ENCODE data around the gene PMPCA. TPM values are rescaled to one million over a fixed set of nuclear protein-coding genes. Genes with fewer than 3 reads are reported as not detected.

PMPCA gene
- total and polyA plus RNA-seq, 2 experiments from 2014 or later, result 61.3 to 88.2 TPM

- Mint-ChIP-seq H3K4me1 (peaks cover 8% of the 10 kb centered on the region; the same call in 1 of the 3 replicates), H3K27me3 (ENCODE audit: insufficient read depth, low read depth, poor library complexity) (peaks cover 17% of the 10 kb centered on the region), H3K4me3 (no peak overlapping the region), H3K27ac (no peak overlapping the region), H3K36me3 (ENCODE audit: low read depth) (no peaks in the 10 kb centered on the region), H3K9me3 (no peaks in the 10 kb centered on the region)
- H3F3A ChIP-seq (replicated peaks; ENCODE audit: low read depth), result no peaks in the 10 kb centered on the region
- no peaks in the 10 kb centered on the region for H4K20me1 ChIP-seq (replicated peaks; ENCODE audit: insufficient read depth)
- no peaks in the 10 kb centered on the region for H3K79me2 ChIP-seq (replicated peaks; ENCODE audit: insufficient read depth)
- ATAC-seq (no peak), DNase-seq (ENCODE audit: low spot score) (no peak)
- no peaks in the 10 kb centered on the region; the same call in 1 of the 2 replicates for H3K4me1 ChIP-seq (ENCODE audit: insufficient read depth)
- H3K4me3 ChIP-seq, result no peak overlapping the region
- TF ChIP-seq CREB1 (CRISPR knock-in tag; IDR thresholded peaks at IDR 0.05; ENCODE audit: low read depth), result no peak
- TF ChIP-seq EZH2 (IDR thresholded peaks at IDR 0.05; ENCODE audit: low read depth, unreplicated experiment), result no peak
- TF ChIP-seq, protein P1, sequence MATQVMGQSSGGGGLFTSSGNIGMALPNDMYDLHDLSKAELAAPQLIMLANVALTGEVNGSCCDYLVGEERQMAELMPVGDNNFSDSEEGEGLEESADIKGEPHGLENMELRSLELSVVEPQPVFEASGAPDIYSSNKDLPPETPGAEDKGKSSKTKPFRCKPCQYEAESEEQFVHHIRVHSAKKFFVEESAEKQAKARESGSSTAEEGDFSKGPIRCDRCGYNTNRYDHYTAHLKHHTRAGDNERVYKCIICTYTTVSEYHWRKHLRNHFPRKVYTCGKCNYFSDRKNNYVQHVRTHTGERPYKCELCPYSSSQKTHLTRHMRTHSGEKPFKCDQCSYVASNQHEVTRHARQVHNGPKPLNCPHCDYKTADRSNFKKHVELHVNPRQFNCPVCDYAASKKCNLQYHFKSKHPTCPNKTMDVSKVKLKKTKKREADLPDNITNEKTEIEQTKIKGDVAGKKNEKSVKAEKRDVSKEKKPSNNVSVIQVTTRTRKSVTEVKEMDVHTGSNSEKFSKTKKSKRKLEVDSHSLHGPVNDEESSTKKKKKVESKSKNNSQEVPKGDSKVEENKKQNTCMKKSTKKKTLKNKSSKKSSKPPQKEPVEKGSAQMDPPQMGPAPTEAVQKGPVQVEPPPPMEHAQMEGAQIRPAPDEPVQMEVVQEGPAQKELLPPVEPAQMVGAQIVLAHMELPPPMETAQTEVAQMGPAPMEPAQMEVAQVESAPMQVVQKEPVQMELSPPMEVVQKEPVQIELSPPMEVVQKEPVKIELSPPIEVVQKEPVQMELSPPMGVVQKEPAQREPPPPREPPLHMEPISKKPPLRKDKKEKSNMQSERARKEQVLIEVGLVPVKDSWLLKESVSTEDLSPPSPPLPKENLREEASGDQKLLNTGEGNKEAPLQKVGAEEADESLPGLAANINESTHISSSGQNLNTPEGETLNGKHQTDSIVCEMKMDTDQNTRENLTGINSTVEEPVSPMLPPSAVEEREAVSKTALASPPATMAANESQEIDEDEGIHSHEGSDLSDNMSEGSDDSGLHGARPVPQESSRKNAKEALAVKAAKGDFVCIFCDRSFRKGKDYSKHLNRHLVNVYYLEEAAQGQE (IDR thresholded peaks at IDR 0.05; ENCODE audit: unreplicated experiment), result no peak
- no peak for TF ChIP-seq ZNF331 (CRISPR knock-in tag; IDR thresholded peaks at IDR 0.05; ENCODE audit: low read depth)
- no peak for TF ChIP-seq ETS1 (IDR thresholded peaks at IDR 0.05)
- TF ChIP-seq EZH2phosphoT487 (IDR thresholded peaks at IDR 0.05; ENCODE audit: unreplicated experiment), result no peak
- TF ChIP-seq STAT1 (IDR thresholded peaks at IDR 0.05; ENCODE audit: unreplicated experiment), result no peak
- no peak for TF ChIP-seq ZNF114 (CRISPR knock-in tag; IDR thresholded peaks at IDR 0.05)
- TF ChIP-seq, protein P2, sequence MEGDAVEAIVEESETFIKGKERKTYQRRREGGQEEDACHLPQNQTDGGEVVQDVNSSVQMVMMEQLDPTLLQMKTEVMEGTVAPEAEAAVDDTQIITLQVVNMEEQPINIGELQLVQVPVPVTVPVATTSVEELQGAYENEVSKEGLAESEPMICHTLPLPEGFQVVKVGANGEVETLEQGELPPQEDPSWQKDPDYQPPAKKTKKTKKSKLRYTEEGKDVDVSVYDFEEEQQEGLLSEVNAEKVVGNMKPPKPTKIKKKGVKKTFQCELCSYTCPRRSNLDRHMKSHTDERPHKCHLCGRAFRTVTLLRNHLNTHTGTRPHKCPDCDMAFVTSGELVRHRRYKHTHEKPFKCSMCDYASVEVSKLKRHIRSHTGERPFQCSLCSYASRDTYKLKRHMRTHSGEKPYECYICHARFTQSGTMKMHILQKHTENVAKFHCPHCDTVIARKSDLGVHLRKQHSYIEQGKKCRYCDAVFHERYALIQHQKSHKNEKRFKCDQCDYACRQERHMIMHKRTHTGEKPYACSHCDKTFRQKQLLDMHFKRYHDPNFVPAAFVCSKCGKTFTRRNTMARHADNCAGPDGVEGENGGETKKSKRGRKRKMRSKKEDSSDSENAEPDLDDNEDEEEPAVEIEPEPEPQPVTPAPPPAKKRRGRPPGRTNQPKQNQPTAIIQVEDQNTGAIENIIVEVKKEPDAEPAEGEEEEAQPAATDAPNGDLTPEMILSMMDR (conservative IDR thresholded peaks at IDR 0.05; ENCODE audit: low read depth in 2 of 2), result no peak
- TF ChIP-seq JUNB (IDR thresholded peaks at IDR 0.05; ENCODE audit: unreplicated experiment), result no peak
- H3K9me2 ChIP-seq (ENCODE audit: insufficient read depth), result no peaks in the 10 kb centered on the region
- H3K4me2 ChIP-seq, result no peak overlapping the region
- no peak overlapping the region for H3K27ac ChIP-seq (ENCODE audit: low read depth)
- no peaks in the 10 kb centered on the region for H3K36me3 ChIP-seq (ENCODE audit: insufficient read depth)
- no peaks in the 10 kb centered on the region for H3K27me3 ChIP-seq (ENCODE audit: insufficient read depth)
- H2AFZ ChIP-seq, result no peak overlapping the region
These were observed 42.9 kb upstream of the PMPCA start for GRCh38 chr9:136367296-136368145.

All from GM23338 (cell line).